Gastroesophageal sphincter (tissue), 4 donors: ENCODE results near the gene TIMM23. TPM values are rescaled to one million over a fixed set of nuclear protein-coding genes. Genes with fewer than 3 reads are reported as not detected.

ENCODE experiments used
- ATAC-seq: fragments of 150-250 bp; one replicate; pipeline ENCODE4 v1.9.1; 2016; ENCODE audit warnings: mild to moderate bottlenecking, moderate library complexity
- H3K27ac ChIP-seq, 4 donors: fragments of 200-600 bp; sonication (generic) in 3 of 4; 1 replicate in 3 of 4; 2 replicates in 1 of 4; pipeline ENCODE4 v1.5.1; 2016 to 2019
- H3K27me3 ChIP-seq: fragments of 200-600 bp; sonication (generic); one replicate; pipeline ENCODE4 v1.5.1; 2019
- H3K36me3 ChIP-seq, 2 donors: fragments of 200-600 bp; sonication (generic); one replicate each; pipeline ENCODE4 v1.5.1; 2019; ENCODE audit warnings: control low read depth in 1 of 2
- H3K4me1 ChIP-seq, 3 donors: fragments of 200-600 bp; sonication (generic); 1 replicate in 2 of 3; 2 replicates in 1 of 3; pipeline ENCODE4 v1.5.1; 2016 to 2019; ENCODE audit warnings: control low read depth in 2 of 3
- H3K4me3 ChIP-seq, 2 donors: fragments of 200-600 bp; sonication (generic); one replicate each; pipeline ENCODE4 v1.5.1; 2019; ENCODE audit warnings: mild to moderate bottlenecking in 1 of 2, moderate library complexity in 1 of 2
- H3K9me3 ChIP-seq, 3 donors: fragments of 200-600 bp; sonication (generic); one replicate each; pipeline ENCODE4 v1.5.1; 2017 to 2019; ENCODE audit warnings: control low read depth in 2 of 3
- CTCF ChIP-seq, 4 experiments: fragments of 200-600 bp in 2 of 4; fragments of 450-650 bp in 2 of 4; sonication (generic) in 1 of 4; IDR thresholded peaks; one replicate each; pipeline ENCODE4 v1.5.1; 2017 to 2019; ENCODE audit warnings: antibody characterized with exemption in 4 of 4, mild to moderate bottlenecking in 2 of 4, moderate library complexity in 2 of 4
- EP300 ChIP-seq: sonication (generic); formaldehyde crosslinking; IDR thresholded peaks from one replicate; pipeline ENCODE4 v1.6.1; 2017; ENCODE audit warnings: antibody characterized with exemption, mild to moderate bottlenecking
- POLR2A ChIP-seq, 2 donors: fragments of 450-650 bp; IDR thresholded peaks; one replicate each; pipeline ENCODE4 v1.6.1; 2017; ENCODE audit warnings: antibody characterized with exemption in 2 of 2, mild to moderate bottlenecking in 2 of 2, moderate library complexity in 1 of 2
- POLR2AphosphoS5 ChIP-seq: sonication (generic); formaldehyde crosslinking; IDR thresholded peaks from one replicate; pipeline ENCODE4 v1.6.1; 2017; ENCODE audit warnings: antibody characterized with exemption
- WGBS, 2 donors: methylation state at CpG; one replicate each; pipeline ENCODE4 v1.1.5; 2018; ENCODE audit warnings: low coverage in 1 of 2; 5-methylcytosine and 5-hydroxymethylcytosine counted together
- total RNA-seq, 4 donors: library from RNA; depleted of rRNA; stranded (reverse); fragments of >200 nt; gene quantifications; one replicate each; pipeline ENCODE4 v1.1.0, GENCODE V29; 2016

The TIMM23 gene
- total RNA-seq, 4 donors from 2014 or later, result 56.8 to 80.9 (median 64.5) TPM

GRCh38 chr10:46014206-46014605, 41.9 kb downstream of the TIMM23 start:
- H3K4me3 ChIP-seq, result no peak overlapping the region
- WGBS, 2 donors, result 87 to 100% methylated on average over 1 to 3 of the region's 5 CpGs
- H3K27me3 ChIP-seq, result no peaks in the 10 kb centered on the region
- H3K9me3 ChIP-seq, result no peaks in the 10 kb centered on the region
- TF ChIP-seq CTCF (IDR thresholded peaks at IDR 0.05), result no peak
- no peak for TF ChIP-seq POLR2A (IDR thresholded peaks at IDR 0.05)
- TF ChIP-seq POLR2AphosphoS5, result no peak
- no peak for TF ChIP-seq EP300
- ATAC-seq, result no peak
- no peak overlapping the region for H3K27ac ChIP-seq
- H3K36me3 ChIP-seq, result peaks cover 17 to 71% of the 10 kb centered on the region in 2 donors
- H3K4me1 ChIP-seq, result peaks cover 13 to 46% (median 14%) of the 10 kb centered on the region in 3 donors

- Histone ChIP-seq H3K27me3 (no peaks in the 10 kb centered on the region), H3K36me3 (peaks cover 14 to 65% of the 10 kb centered on the region in 2 donors), H3K4me3 (no peak overlapping the region), H3K9me3 (no peaks in the 10 kb centered on the region), H3K4me1 (peaks cover 13 to 52% (median 18%) of the 10 kb centered on the region in 3 donors), H3K27ac (no peak overlapping the region)
- WGBS, 2 donors, result 77 to 87% methylated on average over 3 of the region's 5 CpGs
- no peak for ATAC-seq
- no peak for TF ChIP-seq CTCF (IDR thresholded peaks at IDR 0.05)
- no peak for TF ChIP-seq POLR2A (IDR thresholded peaks at IDR 0.05)
- TF ChIP-seq EP300, result no peak
- no peak for TF ChIP-seq POLR2AphosphoS5
These were observed 42.6 kb downstream of the TIMM23 start for GRCh38 chr10:46014683-46015405.

GRCh38 chr10:46016190-46016589, 43.9 kb downstream of the TIMM23 start:
- H3K36me3 ChIP-seq, result peaks cover 10 to 51% of the 10 kb centered on the region in 2 donors
- H3K9me3 ChIP-seq, result no peaks in the 10 kb centered on the region
- no peaks in the 10 kb centered on the region for H3K27me3 ChIP-seq
- ATAC-seq, result no peak
- H3K27ac ChIP-seq, result no peak overlapping the region
- WGBS, 2 donors, result 94 to 100% methylated on average over 2 to 5 of the region's 5 CpGs
- peaks cover 13 to 66% (median 23%) of the 10 kb centered on the region in 3 donors for H3K4me1 ChIP-seq
- TF ChIP-seq CTCF (IDR thresholded peaks at IDR 0.05) (no peak), EP300 (no peak), POLR2A (IDR thresholded peaks at IDR 0.05) (no peak), POLR2AphosphoS5 (no peak)
- H3K4me3 ChIP-seq, result no peak overlapping the region

- Histone ChIP-seq H3K4me1 (peaks cover 13 to 72% (median 23%) of the 10 kb centered on the region in 3 donors), H3K27ac (no peak overlapping the region)
These were observed 44.5 kb downstream of the TIMM23 start for GRCh38 chr10:46016811-46017210.

More at GRCh38 chr10:46016811-46017210, 44.5 kb downstream of the TIMM23 start:
- TF ChIP-seq POLR2A (IDR thresholded peaks at IDR 0.05) (no peak), EP300 (no peak), CTCF (IDR thresholded peaks at IDR 0.05) (no peak), POLR2AphosphoS5 (no peak)
- Histone ChIP-seq H3K36me3 (peaks cover 10 to 45% of the 10 kb centered on the region in 2 donors), H3K4me3 (no peak overlapping the region), H3K27me3 (no peaks in the 10 kb centered on the region), H3K9me3 (no peaks in the 10 kb centered on the region)
- ATAC-seq, result no peak
- WGBS, 2 donors, result 93 to 100% methylated on average over 1 of the region's 1 CpG
